HG03565 (cell line): ENCODE measurements around the gene TXNL4B.

Source experiments
- ATAC-seq: cut with Tn5 transposase; IDR thresholded peaks from one replicate; pipeline ENCODE4 v1.9.1; 2021; ENCODE audit warnings: mild to moderate bottlenecking, moderate library complexity; ENCODE audit not compliant: unreplicated experiment

TXNL4B gene

GRCh38 chr16:72093448-72094265 lies at the start of gene TXNL4B, which contains the start of gene DHX38:
TXNL4B (minus strand) TSS chr16:72093620; CDS start chr16:72090749, 2,871 bp downstream.
DHX38 (plus strand) TSS chr16:72093847; CDS start chr16:72096158, 2,311 bp downstream.
- peak; percentile 97 for ATAC-seq

- no peak for ATAC-seq
These were observed 49.1 kb upstream of the TXNL4B start for GRCh38 chr16:72142476-72142875.

- no peak for ATAC-seq
These were observed 46.5 kb upstream of the TXNL4B start for GRCh38 chr16:72139908-72140307.

GRCh38 chr16:72138064-72138572 lies 44.7 kb upstream of the TXNL4B start:
- no peak for ATAC-seq

- ATAC-seq: no peak
These were observed 44.1 kb upstream of the TXNL4B start for GRCh38 chr16:72137380-72138063.

GRCh38 chr16:72134507-72134906 lies 41.1 kb upstream of the TXNL4B start:
- ATAC-seq: no peak

GRCh38 chr16:72132726-72133125 lies 39.3 kb upstream of the TXNL4B start:
- no peak for ATAC-seq

- ATAC-seq: no peak
These were observed 37.6 kb upstream of the TXNL4B start for GRCh38 chr16:72131036-72131435.

GRCh38 chr16:72129976-72130656 lies 36.7 kb upstream of the TXNL4B start:
- ATAC-seq: no peak

- ATAC-seq: no peak
These were observed 35.3 kb upstream of the TXNL4B start for GRCh38 chr16:72128701-72129100.

- ATAC-seq: no peak
These were observed 33.0 kb upstream of the TXNL4B start for GRCh38 chr16:72126429-72126765.

- no peak for ATAC-seq
These were observed 32.4 kb upstream of the TXNL4B start for GRCh38 chr16:72125635-72126428.

- no peak for ATAC-seq
These were observed 31.6 kb upstream of the TXNL4B start for GRCh38 chr16:72124761-72125634.

- no peak for ATAC-seq
These were observed 30.7 kb upstream of the TXNL4B start for GRCh38 chr16:72124148-72124547.

GRCh38 chr16:72123426-72123825 lies 30.0 kb upstream of the TXNL4B start:
- no peak for ATAC-seq

- no peak for ATAC-seq
These were observed 29.5 kb upstream of the TXNL4B start for GRCh38 chr16:72122916-72123315.

GRCh38 chr16:72122308-72122707 lies 28.9 kb upstream of the TXNL4B start:
- no peak for ATAC-seq

- no peak for ATAC-seq
These were observed 26.6 kb upstream of the TXNL4B start for GRCh38 chr16:72120026-72120425.

- ATAC-seq: no peak
These were observed 20.2 kb upstream of the TXNL4B start for GRCh38 chr16:72113616-72113945.
